HG02852 (cell line): ENCODE measurements around the gene FCHSD2.
"Not testable (repeated sequence)": the region's sequence is repeated elsewhere in the genome, so short reads cannot be mapped to it uniquely, and the experiment has no call there.

Experiments
- ATAC-seq: cut with Tn5 transposase; IDR thresholded peaks from one replicate; pipeline ENCODE4 v1.9.1; 2021; ENCODE audit warnings: mild to moderate bottlenecking, moderate library complexity; ENCODE audit not compliant: unreplicated experiment

The FCHSD2 gene

GRCh38 chr11:72896431-72896830 lies 245.7 kb downstream of the FCHSD2 start:
- ATAC-seq: no peak

- no peak for ATAC-seq
Observed at GRCh38 chr11:72890881-72891280, 251.2 kb downstream of the FCHSD2 start.

DNA sequence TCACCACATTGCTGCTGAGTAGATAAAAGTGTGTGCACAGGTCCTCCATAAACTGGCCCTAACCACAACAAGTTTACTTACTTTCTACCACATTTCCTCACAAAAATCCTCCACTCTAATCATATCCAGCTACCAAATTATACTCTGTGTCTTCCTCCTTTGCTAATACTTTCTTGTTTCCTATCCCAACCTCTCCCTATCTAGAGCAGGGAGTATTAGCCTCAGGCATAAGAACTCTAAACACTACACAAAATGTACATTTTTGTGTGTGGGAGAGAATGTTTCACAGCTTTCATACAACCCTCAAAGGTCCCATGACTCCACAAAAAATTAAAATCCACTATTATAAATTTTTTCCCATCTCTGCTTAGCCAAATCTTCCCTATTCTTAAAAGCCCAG lies 255.5 kb downstream of the FCHSD2 start:
- ATAC-seq: no peak

- ATAC-seq: no peak
Observed at GRCh38 chr11:72885749-72886609, 256.1 kb downstream of the FCHSD2 start.

- ATAC-seq: no peak
Observed at GRCh38 chr11:72876147-72876546, 266.0 kb downstream of the FCHSD2 start.

- no peak for ATAC-seq
Observed at GRCh38 chr11:72875736-72876135, 266.4 kb downstream of the FCHSD2 start.

GRCh38 chr11:72872012-72872411 lies 270.1 kb downstream of the FCHSD2 start:
- ATAC-seq: no peak

DNA sequence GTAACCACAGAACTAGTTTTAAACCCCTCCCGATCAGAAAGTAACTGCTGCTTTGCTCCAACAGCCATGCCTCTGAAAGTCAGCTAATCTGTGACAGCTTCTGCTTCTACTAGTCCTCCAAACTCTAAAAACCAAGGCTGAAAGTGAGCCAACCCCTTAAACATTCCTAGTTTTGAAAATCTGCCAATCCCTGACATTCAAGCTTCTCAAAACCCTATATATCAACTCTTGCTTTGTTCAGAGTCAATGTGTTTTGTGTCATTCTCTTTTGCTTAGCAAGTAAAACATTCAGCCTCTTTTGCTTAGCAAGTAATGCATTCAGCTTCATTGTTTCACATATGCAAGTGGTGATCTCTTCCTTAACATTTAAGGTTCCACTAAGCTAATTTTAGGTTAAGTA lies 271.0 kb downstream of the FCHSD2 start:
- ATAC-seq: no peak

DNA sequence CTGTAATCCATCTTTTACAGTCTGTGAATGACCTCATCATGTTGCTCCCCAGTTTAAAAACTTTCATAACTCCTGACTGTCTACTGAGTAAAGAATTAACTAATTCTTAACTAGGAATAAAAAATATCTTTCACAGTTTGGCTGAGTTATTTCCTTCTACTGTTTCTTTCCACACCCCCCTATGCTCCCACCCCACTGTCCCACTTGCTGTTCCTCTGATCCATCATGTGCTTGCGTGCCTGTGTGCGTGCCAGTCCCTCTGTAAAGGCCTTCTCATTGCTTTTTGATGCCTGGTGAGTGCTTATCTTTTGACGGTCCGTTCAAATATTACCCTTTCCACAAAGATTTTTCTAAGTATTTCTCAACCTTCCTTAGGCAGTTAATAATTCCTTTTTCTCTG lies 272.3 kb downstream of the FCHSD2 start:
- no peak for ATAC-seq

DNA sequence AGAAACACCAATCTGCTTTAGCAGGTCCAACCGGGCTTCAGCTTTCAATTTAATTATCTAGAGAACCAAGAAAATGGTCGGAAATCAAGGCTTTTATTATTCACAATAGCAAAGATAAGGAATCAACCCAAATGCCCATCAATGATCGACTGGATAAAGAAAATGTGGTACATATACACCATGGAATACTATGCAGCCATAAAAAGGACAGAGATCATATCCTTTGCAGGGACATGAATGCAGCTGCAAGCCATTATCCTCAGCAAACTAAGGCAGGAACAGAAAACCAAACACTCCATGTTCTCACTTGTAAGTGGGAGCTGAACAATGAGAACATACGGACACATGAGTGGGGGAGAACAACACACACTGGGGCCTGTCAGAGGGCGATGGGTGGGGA lies 274.1 kb downstream of the FCHSD2 start:
- no peak for ATAC-seq

- ATAC-seq: no peak
Observed at GRCh38 chr11:72864702-72865655, 277.1 kb downstream of the FCHSD2 start.

GRCh38 chr11:72863916-72864315 lies 278.2 kb downstream of the FCHSD2 start:
- no peak for ATAC-seq

- ATAC-seq: no peak
Observed at GRCh38 chr11:72863091-72863490, 279.0 kb downstream of the FCHSD2 start.

- no peak for ATAC-seq
Observed at GRCh38 chr11:72860592-72860991, 281.5 kb downstream of the FCHSD2 start.

DNA sequence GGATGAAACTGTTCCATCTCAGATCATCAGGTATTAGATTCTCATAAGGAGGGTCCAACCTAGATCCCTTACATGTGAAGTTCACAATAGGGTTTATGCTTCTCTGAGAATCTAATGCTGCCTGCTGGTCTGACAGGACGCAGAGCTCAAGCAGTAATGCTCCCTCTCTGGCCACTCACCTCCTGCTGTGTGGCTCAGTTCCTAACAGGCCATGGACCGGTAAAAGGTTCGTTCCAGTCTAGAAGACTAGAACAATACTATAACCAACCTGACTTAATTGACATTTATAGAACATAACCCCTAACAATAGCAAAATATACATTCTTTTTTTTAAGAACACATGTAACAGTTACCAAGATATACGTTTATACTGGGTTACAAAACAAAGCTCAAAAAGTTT lies 282.1 kb downstream of the FCHSD2 start:
- ATAC-seq: no peak

DNA sequence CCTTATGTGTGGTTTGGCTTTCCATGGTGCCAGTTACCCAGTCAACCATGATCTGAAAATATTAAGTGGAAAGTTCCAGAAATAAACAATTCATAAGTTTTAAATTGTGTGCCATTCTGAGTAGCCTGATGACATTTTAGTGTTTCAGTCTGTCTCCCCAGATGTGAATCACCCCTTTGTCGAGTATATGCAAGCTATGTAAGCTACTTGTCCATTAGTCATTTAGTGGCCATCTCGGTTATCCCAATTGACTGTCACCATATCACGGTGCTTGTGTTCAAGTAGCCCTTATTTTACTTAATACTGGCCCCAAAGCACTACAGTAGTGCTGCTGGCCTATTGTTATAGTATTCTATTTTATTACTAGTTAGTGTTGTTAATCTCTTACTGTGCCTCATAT lies 283.0 kb downstream of the FCHSD2 start:
- no peak for ATAC-seq

DNA sequence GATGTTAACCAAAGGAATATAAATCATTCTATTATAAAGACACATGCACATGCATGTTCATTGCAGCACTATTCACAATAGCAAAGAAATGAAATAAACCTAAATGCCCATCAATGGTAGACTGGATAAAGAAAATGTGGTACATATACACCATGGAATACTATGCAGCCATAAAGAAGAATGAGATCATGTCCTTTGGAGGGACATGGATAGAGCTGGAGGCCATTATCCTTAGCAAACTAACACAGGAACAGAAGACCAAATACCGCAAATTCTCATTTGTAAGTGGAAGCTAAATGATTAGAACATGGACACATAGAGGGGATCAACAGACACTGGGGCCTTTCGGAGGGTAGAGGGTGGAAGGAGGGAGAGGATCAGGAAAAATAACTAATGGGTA lies 283.9 kb downstream of the FCHSD2 start:
- not testable (repeated sequence) for ATAC-seq

DNA sequence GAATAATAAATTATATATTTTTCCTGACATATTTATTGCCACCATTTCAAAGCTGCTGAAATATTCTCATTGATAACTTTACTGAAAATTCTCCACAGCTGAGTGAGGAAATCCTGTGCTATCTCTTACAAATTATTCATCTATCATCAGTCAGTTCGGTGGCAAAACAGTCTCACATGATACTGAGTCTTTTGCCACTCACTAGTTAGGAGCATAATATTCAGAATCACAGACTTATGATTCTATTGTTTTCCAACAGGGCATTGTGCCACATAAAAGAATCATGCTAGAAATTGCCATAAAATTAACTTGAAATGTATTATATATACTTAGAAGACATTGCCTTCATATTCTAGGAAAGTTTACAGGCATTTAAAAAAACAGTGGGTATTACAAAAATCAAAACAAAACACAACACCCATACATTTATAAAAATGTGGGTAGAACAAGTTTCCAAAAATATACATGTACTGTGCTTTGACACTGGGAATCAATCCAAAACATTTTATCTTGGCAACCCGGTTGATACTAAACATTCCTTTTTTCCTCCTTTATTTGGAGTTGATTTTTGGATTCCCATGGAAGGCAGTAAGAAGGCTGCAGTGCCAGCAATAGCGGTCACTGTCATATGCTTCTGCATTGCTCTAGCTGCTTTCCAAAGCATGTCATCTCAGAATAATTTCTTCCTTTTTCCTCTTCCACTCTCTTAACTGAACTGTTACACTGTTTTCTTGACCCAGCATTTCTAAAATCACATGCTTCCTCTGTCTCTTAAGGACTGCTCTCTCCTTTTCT lies 285.4 kb downstream of the FCHSD2 start:
- ATAC-seq: no peak

DNA sequence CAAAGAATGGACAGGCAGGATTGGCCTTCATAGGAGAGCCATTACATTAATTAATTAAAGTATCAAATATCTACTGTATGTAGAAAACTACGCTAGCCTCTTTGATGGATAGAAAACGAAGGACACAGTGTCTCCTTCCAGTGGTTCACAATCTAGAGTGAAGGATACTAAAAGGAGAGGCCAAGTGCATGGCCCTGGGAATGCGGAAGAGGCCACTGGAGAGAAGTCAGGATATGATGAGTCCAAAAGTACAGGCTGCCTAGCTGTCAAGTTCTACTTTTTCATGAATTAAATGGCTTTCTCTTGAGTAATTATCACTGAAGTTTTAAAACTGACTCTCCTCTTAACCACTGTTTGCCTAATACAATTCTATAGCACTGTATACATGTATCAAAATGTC lies 286.1 kb downstream of the FCHSD2 start:
- ATAC-seq: no peak

DNA sequence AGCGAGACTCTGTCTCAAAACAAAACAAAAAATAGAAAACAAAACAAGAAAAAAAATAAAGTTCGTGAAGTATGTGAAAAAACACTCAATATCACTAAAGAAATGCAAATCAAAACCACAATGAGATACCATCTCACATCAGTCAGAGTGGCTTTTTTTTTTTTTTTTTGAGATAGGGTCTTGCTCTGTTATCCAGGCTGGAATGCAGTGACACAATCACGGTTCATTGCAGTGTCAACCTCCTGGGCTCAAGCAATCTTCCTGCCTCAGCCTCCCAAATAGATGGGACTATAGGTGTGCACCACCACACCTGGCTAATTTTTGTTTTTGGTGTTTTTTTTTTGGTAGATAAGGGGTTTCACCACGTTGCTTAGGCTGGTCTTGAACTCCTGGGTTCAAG lies 290.4 kb downstream of the FCHSD2 start:
- no peak for ATAC-seq

DNA sequence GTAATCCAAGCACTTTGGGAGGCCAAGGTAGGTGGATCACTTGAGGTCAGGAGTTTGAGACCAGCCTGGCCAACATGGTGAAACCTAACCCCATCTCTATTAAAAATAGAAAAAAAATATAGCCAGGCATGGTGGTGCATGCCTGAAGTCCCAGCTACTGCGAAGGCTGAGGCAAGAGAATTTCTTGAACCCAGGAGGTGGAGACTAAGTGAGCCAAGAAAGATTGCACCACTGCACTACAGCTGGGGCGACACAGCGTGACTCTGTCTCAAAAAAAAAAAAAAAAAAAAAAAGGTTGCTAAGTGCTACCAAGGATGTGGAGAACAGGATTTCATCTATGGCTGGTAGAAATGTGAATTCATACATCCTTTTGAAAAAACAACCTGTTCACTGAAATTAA lies 291.3 kb downstream of the FCHSD2 start:
- no peak for ATAC-seq
